Endodermal cell (in vitro differentiated cells): ENCODE results near the gene UNC5CL. TPM values are rescaled to one million over a fixed set of nuclear protein-coding genes. Genes with fewer than 3 reads are reported as not detected.

Source experiments
- DNase-seq: peaks from one replicate; pipeline ENCODE4 v3.0.0-alpha.2; 2017
- H3K27ac ChIP-seq: 2 replicates; pipeline ENCODE4 v1.5.1; 2013; ENCODE audit warnings: mild to moderate bottlenecking, low read depth, low read length, moderate library complexity
- H3K27me3 ChIP-seq: 2 replicates; pipeline ENCODE4 v1.6.1; 2013; ENCODE audit warnings: mild to moderate bottlenecking, low read length, moderate library complexity; ENCODE audit not compliant: insufficient read depth, control insufficient read depth, poor library complexity, severe bottlenecking
- H3K36me3 ChIP-seq: 2 replicates; pipeline ENCODE4 v1.7.0; 2013; ENCODE audit warnings: mild to moderate bottlenecking, low read length, moderate library complexity; ENCODE audit not compliant: control insufficient read depth, insufficient read depth
- H3K4me1 ChIP-seq: one replicate; pipeline ENCODE4 v1.7.0; 2013; ENCODE audit warnings: low read length; ENCODE audit not compliant: control insufficient read depth, insufficient read depth
- H3K4me3 ChIP-seq: 2 replicates; pipeline ENCODE4 v1.5.1; 2013; ENCODE audit warnings: mild to moderate bottlenecking, low read length, moderate library complexity
- H3K9ac ChIP-seq: 2 replicates; pipeline ENCODE4 v1.6.1; 2013; ENCODE audit warnings: mild to moderate bottlenecking, low read length, moderate library complexity; ENCODE audit not compliant: poor library complexity, severe bottlenecking; ENCODE audit errors: extremely low read depth
- H3K9me3 ChIP-seq: 2 replicates; pipeline ENCODE4 v1.6.1; 2013; ENCODE audit warnings: mild to moderate bottlenecking, low read length, moderate library complexity; ENCODE audit not compliant: control insufficient read depth
- H3K27ac Mint-ChIP-seq: 2 replicates; pipeline ENCODE4 v1.8.0; 2020; ENCODE audit warnings: mixed read lengths
- H3K27me3 Mint-ChIP-seq: 2 replicates; pipeline ENCODE4 v1.8.0; 2021; ENCODE audit warnings: mild to moderate bottlenecking, mixed read lengths; ENCODE audit not compliant: insufficient read depth
- H3K36me3 Mint-ChIP-seq: 2 replicates; pipeline ENCODE4 v1.8.0; 2020; ENCODE audit warnings: low read depth, mixed read lengths
- H3K4me1 Mint-ChIP-seq: 2 replicates; pipeline ENCODE4 v1.8.0; 2020; ENCODE audit warnings: mixed read lengths
- H3K4me3 Mint-ChIP-seq: 2 replicates; pipeline ENCODE4 v1.8.0; 2020; ENCODE audit warnings: mild to moderate bottlenecking, moderate library complexity, mixed read lengths
- H3K9me3 Mint-ChIP-seq: 2 replicates; pipeline ENCODE4 v1.8.0; 2020; ENCODE audit warnings: mild to moderate bottlenecking, mixed read lengths
- WGBS, 2 experiments: methylation state at CpG; one replicate each; pipeline versions ENCODE4 v1.1.5 to v1.1.7; 2013; ENCODE audit warnings: missing lambda C conversion rate in 2 of 2, mixed read lengths in 1 of 2; ENCODE audit not compliant: insufficient coverage in 1 of 2, insufficient read length in 1 of 2; 5-methylcytosine and 5-hydroxymethylcytosine counted together
- total RNA-seq, 2 donors: library from RNA; stranded (reverse); fragmentation: NEBNext Ultra II Directional in 1 of 2; extraction: Animal tissue kit (Norgen Biotek cat#: 25700) in 1 of 2; gene quantifications; 2 replicates in 1 of 2; 3 replicates in 1 of 2; pipeline ENCODE4 v1.2.1, GENCODE V29; 2021
- TF ChIP-seq, protein P1 (sequence below): fragments of 200-600 bp; sonication (generic); conservative IDR thresholded peaks from 2 replicates; pipeline ENCODE4 v1.5.0; 2021; ENCODE audit warnings: antibody characterized with exemption, mild to moderate bottlenecking

UNC5CL gene
- total RNA-seq, 2 donors from 2014 or later: 3.8 to 4.7 TPM

DNA sequence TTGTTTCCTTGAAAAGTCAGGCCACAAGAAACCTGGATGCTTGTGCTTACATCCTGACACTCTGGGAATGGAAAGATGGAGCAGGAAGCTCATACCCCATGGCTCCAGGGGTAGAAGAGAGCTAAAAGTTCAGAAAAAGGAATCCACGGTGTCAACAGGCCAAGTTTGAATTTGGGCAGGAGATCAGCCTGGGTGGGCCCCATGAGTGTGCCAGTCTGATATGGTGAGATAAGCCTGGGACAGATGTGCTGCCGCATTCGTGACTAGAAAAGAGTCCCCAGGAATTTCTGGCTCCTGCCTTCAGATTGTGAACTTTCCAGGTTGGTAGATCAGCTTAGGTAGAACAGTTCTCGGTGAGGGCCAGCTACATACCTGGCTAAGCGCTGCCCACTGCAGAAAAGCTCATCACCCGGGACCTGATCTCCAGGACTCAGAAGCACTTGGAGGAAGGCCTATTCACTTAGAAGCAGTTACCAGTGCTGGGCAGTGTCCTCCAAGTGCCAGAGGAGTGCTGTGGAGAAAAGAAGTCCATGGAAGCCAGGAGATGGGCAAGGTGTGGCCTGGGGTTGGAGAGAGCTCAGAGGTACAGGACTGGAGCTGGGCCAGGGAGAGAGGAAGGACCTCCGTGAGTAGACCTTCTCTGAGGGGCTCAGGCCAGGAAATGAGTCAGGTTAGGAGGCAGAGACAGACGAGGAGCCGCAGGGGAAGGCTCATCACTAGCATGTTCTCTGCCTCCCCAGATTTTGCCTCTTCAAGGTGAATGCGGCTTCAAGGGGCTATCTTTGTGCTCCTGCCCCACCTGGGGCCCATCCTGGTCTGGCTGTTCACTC is 3.4 kb upstream of the UNC5CL start, which contains the start of gene TSPO2:
TSPO2 (plus strand) TSS at position 242 of the 830 bp plus-strand sequence; CDS start at position 761, 519 bp downstream.
- Mint-ChIP-seq H3K4me1 (peaks cover 31% of the 10 kb centered on the region), H3K36me3 (no peaks in the 10 kb centered on the region), H3K9me3 (no peaks in the 10 kb centered on the region), H3K4me3 (no peak within 1 kb of the TSS), H3K27me3 (no peaks in the 10 kb centered on the region), H3K27ac (no peak within 1 kb of the TSS)
- H3K27ac ChIP-seq: no peak within 1 kb of the TSS
- no peak for DNase-seq
- WGBS, 2 experiments: 91 to 93% methylated on average over 10 of the region's 10 CpGs
- no peaks in the 10 kb centered on the region for H3K9me3 ChIP-seq
- no peak within 1 kb of the TSS for H3K4me3 ChIP-seq
- TF ChIP-seq, protein P1, sequence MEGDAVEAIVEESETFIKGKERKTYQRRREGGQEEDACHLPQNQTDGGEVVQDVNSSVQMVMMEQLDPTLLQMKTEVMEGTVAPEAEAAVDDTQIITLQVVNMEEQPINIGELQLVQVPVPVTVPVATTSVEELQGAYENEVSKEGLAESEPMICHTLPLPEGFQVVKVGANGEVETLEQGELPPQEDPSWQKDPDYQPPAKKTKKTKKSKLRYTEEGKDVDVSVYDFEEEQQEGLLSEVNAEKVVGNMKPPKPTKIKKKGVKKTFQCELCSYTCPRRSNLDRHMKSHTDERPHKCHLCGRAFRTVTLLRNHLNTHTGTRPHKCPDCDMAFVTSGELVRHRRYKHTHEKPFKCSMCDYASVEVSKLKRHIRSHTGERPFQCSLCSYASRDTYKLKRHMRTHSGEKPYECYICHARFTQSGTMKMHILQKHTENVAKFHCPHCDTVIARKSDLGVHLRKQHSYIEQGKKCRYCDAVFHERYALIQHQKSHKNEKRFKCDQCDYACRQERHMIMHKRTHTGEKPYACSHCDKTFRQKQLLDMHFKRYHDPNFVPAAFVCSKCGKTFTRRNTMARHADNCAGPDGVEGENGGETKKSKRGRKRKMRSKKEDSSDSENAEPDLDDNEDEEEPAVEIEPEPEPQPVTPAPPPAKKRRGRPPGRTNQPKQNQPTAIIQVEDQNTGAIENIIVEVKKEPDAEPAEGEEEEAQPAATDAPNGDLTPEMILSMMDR: no peak
- no peak within 1 kb of the TSS for H3K9ac ChIP-seq
- no peaks in the 10 kb centered on the region for H3K36me3 ChIP-seq
- H3K4me1 ChIP-seq: peaks cover 1% of the 10 kb centered on the region
- H3K27me3 ChIP-seq: no peaks in the 10 kb centered on the region

DNA sequence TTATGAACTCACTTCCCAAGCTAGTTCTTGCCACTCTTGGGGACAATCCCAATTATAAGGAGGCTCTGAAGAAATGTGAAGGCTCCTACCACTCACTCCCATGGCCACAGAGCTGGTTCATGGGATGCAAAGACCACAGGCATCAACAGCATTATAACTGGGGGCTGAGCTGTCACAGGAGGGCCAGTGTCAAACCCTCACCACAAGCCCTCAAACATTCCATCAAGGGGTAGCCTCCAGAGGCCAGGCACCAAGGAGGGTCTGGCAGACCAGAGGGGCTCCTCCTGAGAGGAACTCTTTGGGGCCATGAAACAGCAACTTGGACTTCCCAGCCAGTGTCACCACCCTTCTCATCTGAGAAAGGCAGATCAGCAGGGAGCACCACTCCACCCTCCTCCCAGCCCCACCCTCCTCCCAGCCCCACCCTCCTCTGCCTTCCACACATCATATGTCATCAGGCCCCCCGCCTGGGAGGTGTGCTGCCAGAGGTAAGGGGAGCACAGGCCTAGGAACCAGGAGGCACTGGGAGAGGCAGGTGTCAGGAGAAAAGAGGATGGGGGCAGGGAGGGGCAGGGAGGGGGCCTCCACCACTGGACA is 2.0 kb upstream of the UNC5CL start:
- Mint-ChIP-seq H3K9me3 (no peaks in the 10 kb centered on the region), H3K4me1 (peaks cover 38% of the 10 kb centered on the region), H3K27me3 (no peaks in the 10 kb centered on the region), H3K27ac (no peak overlapping the region), H3K36me3 (no peaks in the 10 kb centered on the region), H3K4me3 (no peak overlapping the region)
- Histone ChIP-seq H3K9me3 (no peaks in the 10 kb centered on the region), H3K4me3 (no peak overlapping the region), H3K27ac (no peak overlapping the region), H3K4me1 (peaks cover 5% of the 10 kb centered on the region), H3K9ac (no peak overlapping the region), H3K27me3 (no peaks in the 10 kb centered on the region), H3K36me3 (no peaks in the 10 kb centered on the region)
- 91% methylated on average over 1 of the region's 1 CpG; no CpG with 5 or more reads in 1 of the 2 experiments for WGBS, 2 experiments
- no peak for DNase-seq
- TF ChIP-seq, protein P1: no peak

DNA sequence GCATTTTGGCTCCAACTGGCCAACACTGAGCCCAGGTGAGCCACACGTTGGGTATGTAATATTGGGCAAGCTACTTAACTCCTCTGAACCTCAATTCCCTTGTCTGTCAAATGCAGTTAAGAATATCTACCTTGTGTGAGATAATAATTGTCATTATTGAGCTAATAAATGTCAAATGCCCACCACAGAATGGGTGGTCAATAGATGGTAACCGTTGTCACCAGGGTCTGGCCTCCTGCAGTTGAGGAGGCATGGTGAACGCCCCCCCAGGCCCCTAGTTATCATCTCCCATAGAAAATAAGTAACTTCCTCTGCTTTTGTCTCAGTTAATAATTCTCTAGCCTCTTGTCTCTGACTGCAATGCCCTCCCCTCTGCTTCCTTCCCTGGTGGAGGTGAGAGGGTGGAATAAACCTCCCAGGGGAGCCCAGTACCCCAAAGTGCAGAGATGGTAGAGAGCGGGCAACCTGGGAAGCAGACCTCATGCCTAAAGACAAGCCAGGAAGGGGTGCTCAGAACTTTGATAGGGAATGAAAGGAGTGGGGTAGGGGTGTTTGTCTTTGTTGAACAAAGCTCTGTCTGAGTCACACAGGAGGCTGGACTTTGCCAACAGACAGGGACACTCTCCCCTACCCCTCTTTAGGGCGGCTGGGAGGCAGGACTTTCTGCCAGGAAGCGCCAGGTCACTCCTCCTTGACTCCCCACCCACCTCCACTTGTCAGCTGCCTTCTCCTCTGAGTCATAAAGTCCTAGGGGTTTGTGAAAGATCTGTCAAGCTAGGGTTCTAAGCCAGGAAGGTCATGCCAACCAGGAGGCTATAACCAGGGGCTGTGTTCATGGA is 1.3 kb upstream of the UNC5CL start:
- Mint-ChIP-seq H3K4me1 (peaks cover 38% of the 10 kb centered on the region), H3K9me3 (no peaks in the 10 kb centered on the region), H3K27me3 (no peaks in the 10 kb centered on the region), H3K27ac (peak overlapping the region; percentile 57), H3K36me3 (no peaks in the 10 kb centered on the region), H3K4me3 (peak overlapping the region; percentile 11)
- Histone ChIP-seq H3K27me3 (no peaks in the 10 kb centered on the region), H3K9ac (no peak overlapping the region), H3K9me3 (no peaks in the 10 kb centered on the region), H3K4me1 (peaks cover 5% of the 10 kb centered on the region), H3K36me3 (no peaks in the 10 kb centered on the region), H3K27ac (no peak overlapping the region), H3K4me3 (no peak overlapping the region)
- 60 to 78% methylated on average over 3 to 6 of the region's 6 CpGs for WGBS, 2 experiments
- DNase-seq: no peak
- TF ChIP-seq, protein P1: no peak
